Chondrocyte (in vitro differentiated cells): Measurements from ENCODE around the gene RBKS. TPM values are rescaled to one million over a fixed set of nuclear protein-coding genes. Genes with fewer than 3 reads are reported as not detected.

Source experiments
- DNase-seq: peaks from one replicate; pipeline ENCODE4 v3.0.0; 2021; ENCODE audit warnings: mixed read lengths, low spot score
- H3K27ac Mint-ChIP-seq: one replicate; pipeline ENCODE4 v1.8.0; 2021; ENCODE audit warnings: mild to moderate bottlenecking, moderate library complexity, mixed read lengths; ENCODE audit not compliant: unreplicated experiment
- H3K27me3 Mint-ChIP-seq: 2 replicates; pipeline ENCODE4 v1.8.0; 2021; ENCODE audit warnings: low read depth, mixed read lengths
- H3K36me3 Mint-ChIP-seq: 2 replicates; pipeline ENCODE4 v1.8.0; 2021; ENCODE audit warnings: low read depth, mixed read lengths
- H3K4me1 Mint-ChIP-seq: 2 replicates; pipeline ENCODE4 v1.8.0; 2021; ENCODE audit warnings: low read depth, mild to moderate bottlenecking, mixed read lengths
- H3K4me3 Mint-ChIP-seq: one replicate; pipeline ENCODE4 v1.8.0; 2021; ENCODE audit warnings: mild to moderate bottlenecking, moderate library complexity, mixed read lengths; ENCODE audit not compliant: unreplicated experiment
- H3K9me3 Mint-ChIP-seq: 2 replicates; pipeline ENCODE4 v1.8.0; 2021; ENCODE audit warnings: low read depth, mixed read lengths
- CTCF ChIP-seq: fragments of 200-600 bp; sonication (generic); IDR thresholded peaks from 2 replicates; pipeline ENCODE4 v1.5.0; 2021; ENCODE audit warnings: antibody characterized with exemption, mild to moderate bottlenecking, moderate library complexity
- total RNA-seq: library from RNA; stranded (reverse); gene quantifications from 3 replicates; pipeline ENCODE4 v1.2.1, GENCODE V29; 2021

RBKS gene
- total RNA-seq, 1 donor from 2014 or later, result 0.45 TPM

GRCh38 chr2:27897717-27898116 is 7.5 kb upstream of the RBKS start:
- no peaks in the 10 kb centered on the region for H3K9me3 Mint-ChIP-seq
- peaks cover 6% of the 10 kb centered on the region for H3K36me3 Mint-ChIP-seq
- TF ChIP-seq CTCF, result no peak
- peaks cover 21% of the 10 kb centered on the region for H3K4me1 Mint-ChIP-seq
- H3K27me3 Mint-ChIP-seq, result no peaks in the 10 kb centered on the region
- DNase-seq, result no peak
- H3K4me3 Mint-ChIP-seq, result no peak overlapping the region
- no peak overlapping the region for H3K27ac Mint-ChIP-seq

GRCh38 chr2:27893006-27893405 is 2.8 kb upstream of the RBKS start:
- no peak for TF ChIP-seq CTCF
- peaks cover 4% of the 10 kb centered on the region for H3K36me3 Mint-ChIP-seq

GRCh38 chr2:27891673-27892105 is 1.5 kb upstream of the RBKS start:
- H3K27me3 Mint-ChIP-seq, result no peaks in the 10 kb centered on the region
- H3K4me1 Mint-ChIP-seq, result peaks cover 55% of the 10 kb centered on the region
- H3K9me3 Mint-ChIP-seq, result no peaks in the 10 kb centered on the region
- H3K36me3 Mint-ChIP-seq, result peaks cover 2% of the 10 kb centered on the region
- no peak for DNase-seq
- H3K4me3 Mint-ChIP-seq, result peak overlapping the region; percentile 98
- no peak for TF ChIP-seq CTCF
- H3K27ac Mint-ChIP-seq, result no peak overlapping the region

More at GRCh38 chr2:27893006-27893405, 2.8 kb upstream of the RBKS start:
- H3K27ac Mint-ChIP-seq, result no peak overlapping the region
- DNase-seq, result no peak
- no peaks in the 10 kb centered on the region for H3K9me3 Mint-ChIP-seq
- no peaks in the 10 kb centered on the region for H3K27me3 Mint-ChIP-seq
- H3K4me1 Mint-ChIP-seq, result peaks cover 46% of the 10 kb centered on the region
- no peak overlapping the region for H3K4me3 Mint-ChIP-seq

GRCh38 chr2:27890924-27891672 is 911 bp upstream of the RBKS start:
- Mint-ChIP-seq H3K27me3 (no peaks in the 10 kb centered on the region), H3K27ac (peak overlapping the region; percentile 95), H3K36me3 (no peaks in the 10 kb centered on the region), H3K4me1 (peaks cover 58% of the 10 kb centered on the region), H3K9me3 (no peaks in the 10 kb centered on the region), H3K4me3 (peak overlapping the region; percentile 98)
- no peak for TF ChIP-seq CTCF
- DNase-seq, result no peak

GRCh38 chr2:27889774-27890145 is 427 bp downstream of the RBKS start:
- Mint-ChIP-seq H3K4me1 (peaks cover 72% of the 10 kb centered on the region), H3K36me3 (no peaks in the 10 kb centered on the region), H3K27me3 (no peaks in the 10 kb centered on the region), H3K9me3 (no peaks in the 10 kb centered on the region), H3K4me3 (peak overlapping the region; percentile 98), H3K27ac (peak overlapping the region; percentile 100)
- TF ChIP-seq CTCF, result no peak
- no peak for DNase-seq
